Natural killer cell (primary cell): Measurements from ENCODE around the gene C20orf144. TPM values are rescaled to one million over a fixed set of nuclear protein-coding genes. Genes with fewer than 3 reads are reported as not detected.

Experiments
- ATAC-seq, 3 donors: fragments of 150-1000 bp in 2 of 3; fragments of 200-7000 bp in 1 of 3; cut with Tn5 transposase; 1 replicate in 1 of 3; 2 replicates in 2 of 3; pipeline ENCODE4 v1.10.0; 2021; ENCODE audit warnings: mild to moderate bottlenecking in 2 of 3, moderate library complexity in 2 of 3
- DNase-seq, 2 donors: peaks; one replicate each; pipeline versions ENCODE4 v3.0.0 to v3.0.0-alpha.2; 2013 to 2021; ENCODE audit warnings: mixed read lengths in 1 of 2
- H3K27ac ChIP-seq: one replicate; pipeline ENCODE4 v1.5.1; 2013; ENCODE audit warnings: mild to moderate bottlenecking, low read length
- H3K27me3 ChIP-seq: one replicate; pipeline ENCODE4 v1.6.1; 2013; ENCODE audit warnings: low read length; ENCODE audit not compliant: control insufficient read depth, insufficient read depth
- H3K36me3 ChIP-seq: one replicate; pipeline ENCODE4 v1.6.1; 2013; ENCODE audit warnings: low read length; ENCODE audit not compliant: control insufficient read depth, insufficient read depth
- H3K4me1 ChIP-seq: one replicate; pipeline ENCODE4 v1.6.1; 2013; ENCODE audit warnings: low read length; ENCODE audit not compliant: control insufficient read depth, insufficient read depth
- H3K4me3 ChIP-seq: one replicate; pipeline ENCODE4 v1.5.1; 2013; ENCODE audit warnings: low read length
- H3K9me3 ChIP-seq: one replicate; pipeline ENCODE4 v1.6.1; 2013; ENCODE audit warnings: low read length; ENCODE audit not compliant: control insufficient read depth, insufficient read depth
- H3K27ac Mint-ChIP-seq, 2 donors: one replicate each; pipeline ENCODE4 v1.8.0; 2022; ENCODE audit warnings: mild to moderate bottlenecking in 2 of 2, mixed read lengths in 2 of 2, moderate library complexity in 1 of 2
- H3K27me3 Mint-ChIP-seq, 2 donors: one replicate each; pipeline ENCODE4 v1.8.0; 2022; ENCODE audit warnings: low read depth in 2 of 2, mixed read lengths in 2 of 2
- H3K36me3 Mint-ChIP-seq: one replicate; pipeline ENCODE4 v1.8.0; 2022; ENCODE audit warnings: mixed read lengths
- H3K4me1 Mint-ChIP-seq, 2 donors: one replicate each; pipeline ENCODE4 v1.8.0; 2022; ENCODE audit warnings: mixed read lengths in 2 of 2
- H3K4me3 Mint-ChIP-seq: one replicate; pipeline ENCODE4 v1.8.0; 2022; ENCODE audit warnings: mild to moderate bottlenecking, moderate library complexity, mixed read lengths
- H3K9me3 Mint-ChIP-seq, 2 donors: one replicate each; pipeline ENCODE4 v1.8.0; 2022; ENCODE audit warnings: mixed read lengths in 2 of 2
- CTCF ChIP-seq: fragments of 200-600 bp; IDR thresholded peaks from one replicate; pipeline ENCODE4 v1.8.0; 2022; ENCODE audit warnings: antibody characterized with exemption
- WGBS: methylation state at CpG from one replicate; pipeline ENCODE4 v1.1.7; 2013; ENCODE audit warnings: missing lambda C conversion rate; ENCODE audit not compliant: insufficient coverage; 5-methylcytosine and 5-hydroxymethylcytosine counted together
- intact Hi-C: fragments of 100-400 bp; cut with micrococcal nuclease; formaldehyde crosslinking; loops from one replicate; pipeline ENCODE4 v1.14.2; 2022
- total RNA-seq, 4 donors: library from RNA; stranded (reverse); fragments of 120-200 nt in 1 of 4; gene quantifications; one replicate each; pipeline versions ENCODE4 v1.2.3 to v1.2.4, GENCODE V29; 2013 to 2022

The C20orf144 gene
- total RNA-seq, 3 donors from 2014 or later (not counting 1 experiment from before 2014, with no cell fraction given) = 0.25 to 0.41 (median 0.33) TPM

GRCh38 chr20:33653900-33654596, 8.1 kb upstream of the C20orf144 start:
- Mint-ChIP-seq H3K36me3 (no peaks in the 10 kb centered on the region), H3K27ac (no peak overlapping the region), H3K27me3 (no peaks in the 10 kb centered on the region), H3K4me1 (peaks cover 2 to 5% of the 10 kb centered on the region in 2 donors), H3K4me3 (no peak overlapping the region), H3K9me3 (no peaks in the 10 kb centered on the region)
- H3K27ac ChIP-seq = no peak overlapping the region
- no peak overlapping the region for H3K4me3 ChIP-seq
- no peak for TF ChIP-seq CTCF
- ATAC-seq = no peak
- intact Hi-C loops = no loop called here
- WGBS = 92% methylated on average over 11 of the region's 11 CpGs
- peaks cover 9% of the 10 kb centered on the region for H3K4me1 ChIP-seq
- no peaks in the 10 kb centered on the region for H3K36me3 ChIP-seq
- no peak for DNase-seq
- H3K27me3 ChIP-seq = no peaks in the 10 kb centered on the region
- H3K9me3 ChIP-seq = no peaks in the 10 kb centered on the region

GRCh38 chr20:33654680-33655161, 7.4 kb upstream of the C20orf144 start:
- intact Hi-C loops = no loop called here
- H3K36me3 ChIP-seq = no peaks in the 10 kb centered on the region
- no peak overlapping the region for H3K27ac Mint-ChIP-seq
- no peak overlapping the region for H3K4me3 Mint-ChIP-seq
- no peaks in the 10 kb centered on the region for H3K36me3 Mint-ChIP-seq
- no peaks in the 10 kb centered on the region for H3K27me3 Mint-ChIP-seq
- TF ChIP-seq CTCF = no peak
- H3K4me1 ChIP-seq = peaks cover 3% of the 10 kb centered on the region
- ATAC-seq (no peak), DNase-seq (no peak)
- 84% methylated on average over 14 of the region's 14 CpGs for WGBS
- H3K9me3 Mint-ChIP-seq = no peaks in the 10 kb centered on the region
- H3K4me3 ChIP-seq = no peak overlapping the region
- H3K27ac ChIP-seq = no peak overlapping the region
- H3K27me3 ChIP-seq = no peaks in the 10 kb centered on the region
- H3K9me3 ChIP-seq = no peaks in the 10 kb centered on the region
- peaks cover 0 to 5% of the 10 kb centered on the region in 2 donors for H3K4me1 Mint-ChIP-seq

- WGBS = 96% methylated on average over 4 of the region's 4 CpGs
- Mint-ChIP-seq H3K27me3 (no peaks in the 10 kb centered on the region), H3K36me3 (no peaks in the 10 kb centered on the region), H3K4me3 (no peak overlapping the region), H3K27ac (no peak overlapping the region), H3K4me1 (peaks cover 0 to 5% of the 10 kb centered on the region in 2 donors), H3K9me3 (no peaks in the 10 kb centered on the region)
- TF ChIP-seq CTCF = no peak
- no peak overlapping the region for H3K27ac ChIP-seq
- DNase-seq = no peak
- ATAC-seq = no peak
- H3K4me1 ChIP-seq = no peaks in the 10 kb centered on the region
- no peaks in the 10 kb centered on the region for H3K27me3 ChIP-seq
- no peak overlapping the region for H3K4me3 ChIP-seq
- intact Hi-C loops = no loop called here
- H3K9me3 ChIP-seq = no peaks in the 10 kb centered on the region
- H3K36me3 ChIP-seq = no peaks in the 10 kb centered on the region
These were observed 7.0 kb upstream of the C20orf144 start for GRCh38 chr20:33655164-33655563.
